H9 (cell line): Measurements from ENCODE around the gene C2orf42. TPM values are rescaled to one million over a fixed set of nuclear protein-coding genes. Genes with fewer than 3 reads are reported as not detected.

Experiments
- DNase-seq: peaks from one replicate; pipeline ENCODE4 v3.0.0-alpha.2; 2017
- H2AFZ ChIP-seq: one replicate; pipeline ENCODE4 v1.6.1; 2013; ENCODE audit warnings: mild to moderate bottlenecking, low read length, control low read depth, moderate library complexity
- H2AK5ac ChIP-seq: 2 replicates; pipeline ENCODE4 v1.6.1; 2013; ENCODE audit warnings: low read length, control low read depth, mixed read lengths; ENCODE audit not compliant: insufficient read length
- H2BK120ac ChIP-seq: one replicate; pipeline ENCODE4 v1.6.1; 2013; ENCODE audit warnings: low read depth, mild to moderate bottlenecking, low read length, control low read depth, inconsistent platforms; ENCODE audit not compliant: poor library complexity, severe bottlenecking
- H2BK12ac ChIP-seq: 2 replicates; pipeline ENCODE4 v1.6.1; 2013; ENCODE audit warnings: low read length, control low read depth, mixed read lengths, low read depth; ENCODE audit not compliant: insufficient read length
- H2BK15ac ChIP-seq: 2 replicates; pipeline ENCODE4 v1.6.1; 2013; ENCODE audit warnings: low read depth, low read length, control low read depth
- H2BK20ac ChIP-seq: one replicate; pipeline ENCODE4 v1.6.1; 2013; ENCODE audit warnings: low read depth, mild to moderate bottlenecking, low read length, control low read depth, inconsistent platforms; ENCODE audit not compliant: poor library complexity, severe bottlenecking
- H2BK5ac ChIP-seq: 2 replicates; pipeline ENCODE4 v1.6.1; 2013; ENCODE audit warnings: low read length, control low read depth, mixed read lengths; ENCODE audit not compliant: insufficient read length
- H3K14ac ChIP-seq: 2 replicates; pipeline ENCODE4 v1.6.1; 2013; ENCODE audit warnings: low read length, control low read depth; ENCODE audit not compliant: insufficient read depth
- H3K18ac ChIP-seq: 2 replicates; pipeline ENCODE4 v1.6.1; 2013; ENCODE audit warnings: low read depth, mild to moderate bottlenecking, mixed read lengths, low read length, control low read depth; ENCODE audit not compliant: insufficient read length
- H3K23ac ChIP-seq: 2 replicates; pipeline ENCODE4 v1.6.1; 2013; ENCODE audit warnings: low read length, control low read depth, mixed read lengths, low read depth; ENCODE audit not compliant: insufficient read length
- H3K23me2 ChIP-seq: 2 replicates; pipeline ENCODE4 v1.6.1; 2013; ENCODE audit warnings: low read depth, mild to moderate bottlenecking, mixed read lengths, low read length, control low read depth; ENCODE audit not compliant: insufficient read length, poor library complexity, severe bottlenecking
- H3K27ac ChIP-seq: 2 replicates; pipeline ENCODE4 v1.5.1; 2013; ENCODE audit warnings: low read length, control low read depth, mixed read lengths, low read depth; ENCODE audit not compliant: insufficient read length
- H3K27me3 ChIP-seq: 2 replicates; pipeline ENCODE4 v1.6.1; 2013; ENCODE audit warnings: low read length, control low read depth, inconsistent platforms; ENCODE audit not compliant: insufficient read depth
- H3K4ac ChIP-seq: 2 replicates; pipeline ENCODE4 v1.6.1; 2013; ENCODE audit warnings: low read depth, mild to moderate bottlenecking, control low read depth, inconsistent platforms, low read length, moderate library complexity
- H3K4me1 ChIP-seq: 2 replicates; pipeline ENCODE4 v1.6.1; 2013; ENCODE audit warnings: low read length, control low read depth, inconsistent platforms; ENCODE audit not compliant: insufficient read depth
- H3K4me2 ChIP-seq: 2 replicates; pipeline ENCODE4 v1.6.1; 2013; ENCODE audit warnings: low read length, control low read depth, mixed read lengths; ENCODE audit not compliant: insufficient read length, insufficient read depth
- H3K56ac ChIP-seq: 2 replicates; pipeline ENCODE4 v1.6.1; 2013; ENCODE audit warnings: low read depth, mild to moderate bottlenecking, mixed read lengths, low read length, control low read depth; ENCODE audit not compliant: insufficient read length
- H3K79me1 ChIP-seq: 2 replicates; pipeline ENCODE4 v1.6.1; 2013; ENCODE audit warnings: low read depth, mild to moderate bottlenecking, moderate library complexity, low read length, control low read depth, inconsistent platforms; ENCODE audit not compliant: insufficient read depth, poor library complexity, severe bottlenecking
- H3K79me2 ChIP-seq: 2 replicates; pipeline ENCODE4 v1.6.1; 2013; ENCODE audit warnings: low read length, control low read depth, inconsistent platforms; ENCODE audit not compliant: insufficient read depth
- H3K9ac ChIP-seq: 2 replicates; pipeline ENCODE4 v1.6.1; 2013; ENCODE audit warnings: low read length, control low read depth, mixed read lengths; ENCODE audit not compliant: insufficient read length; ENCODE audit errors: extremely low read depth
- H3K9me3 ChIP-seq: one replicate; pipeline ENCODE4 v1.6.1; 2013; ENCODE audit warnings: low read depth, low read length, inconsistent platforms; ENCODE audit not compliant: control insufficient read depth
- H3T11ph ChIP-seq: one replicate; pipeline ENCODE4 v1.6.1; 2013; ENCODE audit warnings: mild to moderate bottlenecking, low read length, control low read depth, inconsistent platforms
- H4K20me1 ChIP-seq: one replicate; pipeline ENCODE4 v1.6.1; 2013; ENCODE audit not compliant: control insufficient read depth, insufficient read length, insufficient read depth
- H4K5ac ChIP-seq: 2 replicates; pipeline ENCODE4 v1.6.1; 2013; ENCODE audit warnings: low read depth, mild to moderate bottlenecking, mixed read lengths, low read length, control low read depth; ENCODE audit not compliant: insufficient read length
- H4K8ac ChIP-seq: replicated peaks from 2 replicates; pipeline ENCODE4 v1.6.1; 2013; ENCODE audit warnings: low read length, control low read depth, mixed read lengths, low read depth; ENCODE audit not compliant: insufficient read length
- H4K91ac ChIP-seq: 2 replicates; pipeline ENCODE4 v1.6.1; 2013; ENCODE audit warnings: low read depth, mild to moderate bottlenecking, moderate library complexity, mixed read lengths, low read length, control low read depth; ENCODE audit not compliant: insufficient read length
- H3K27ac Mint-ChIP-seq, 3 experiments: 2 replicates in 2 of 3; 3 replicates in 1 of 3; pipeline ENCODE4 v1.8.0; 2020 to 2021; ENCODE audit warnings: mixed read lengths in 3 of 3, mild to moderate bottlenecking in 1 of 3, moderate library complexity in 1 of 3
- H3K27me3 Mint-ChIP-seq: 2 replicates; pipeline ENCODE4 v1.8.0; 2021; ENCODE audit warnings: low read depth, mild to moderate bottlenecking, moderate library complexity, mixed read lengths
- H3K36me3 Mint-ChIP-seq, 3 experiments: 2 replicates in 2 of 3; 3 replicates in 1 of 3; pipeline ENCODE4 v1.8.0; 2020 to 2021; ENCODE audit warnings: low read depth in 3 of 3, mixed read lengths in 3 of 3; ENCODE audit not compliant: insufficient read depth in 1 of 3
- H3K4me1 Mint-ChIP-seq, 2 experiments: 2 replicates each; pipeline ENCODE4 v1.8.0; 2020; ENCODE audit warnings: mixed read lengths in 2 of 2
- H3K4me3 Mint-ChIP-seq, 2 experiments: 2 replicates in 1 of 2; 3 replicates in 1 of 2; pipeline ENCODE4 v1.8.0; 2020 to 2021; ENCODE audit warnings: mild to moderate bottlenecking in 2 of 2, mixed read lengths in 2 of 2, moderate library complexity in 1 of 2
- H3K9me3 Mint-ChIP-seq, 2 experiments: 2 replicates in 1 of 2; 3 replicates in 1 of 2; pipeline ENCODE4 v1.8.0; 2020; ENCODE audit warnings: mild to moderate bottlenecking in 2 of 2, mixed read lengths in 2 of 2, moderate library complexity in 1 of 2
- WGBS: extraction: QIAGEN DNeasy Blood & Tissue Kit; methylation state at CpG from one replicate; pipeline ENCODE4 v1.1.7; 2013; ENCODE audit warnings: missing lambda C conversion rate, low lambda C conversion rate, mixed read lengths; ENCODE audit not compliant: insufficient read length; ENCODE audit errors: extremely low coverage; 5-methylcytosine and 5-hydroxymethylcytosine counted together
- total RNA-seq: library from RNA; stranded (reverse); gene quantifications from 2 replicates; pipeline ENCODE4 v1.2.1, GENCODE V29; 2021
- TF ChIP-seq, protein P1 (sequence below): fragments of 200-600 bp; sonication (generic); conservative IDR thresholded peaks from 3 replicates; pipeline ENCODE4 v1.8.0; 2021; ENCODE audit warnings: antibody characterized with exemption, mild to moderate bottlenecking

The C2orf42 gene
- total RNA-seq, 1 experiment from 2014 or later: 19.0 TPM

DNA sequence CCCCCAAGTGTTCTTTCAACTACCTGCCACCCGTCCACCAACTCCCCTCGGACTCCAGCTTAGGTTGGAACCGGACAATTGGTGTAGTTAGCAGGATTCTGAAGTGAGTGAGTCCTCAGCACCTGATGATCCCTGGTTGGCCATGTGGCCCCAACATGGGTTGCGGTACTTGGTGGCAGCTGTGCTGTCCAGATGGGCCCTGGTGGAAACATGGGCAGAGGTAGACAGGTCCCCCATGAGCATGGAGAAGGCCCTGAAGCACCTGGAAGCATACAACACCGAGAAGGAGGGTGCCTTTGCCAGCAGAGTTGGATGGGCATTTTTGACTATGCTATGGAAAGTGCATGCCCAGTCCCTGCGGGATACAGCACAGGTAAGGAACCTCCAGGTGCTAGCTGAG lies 11.0 kb upstream of the C2orf42 start:
- Histone ChIP-seq H2AFZ (no peak overlapping the region), H3K79me2 (no peaks in the 10 kb centered on the region), H2BK120ac (no peak overlapping the region), H3K23ac (no peak overlapping the region), H3K27ac (no peak overlapping the region), H4K5ac (no peak overlapping the region), H2BK5ac (no peak overlapping the region), H4K8ac (no peak overlapping the region), H3T11ph (no peak overlapping the region), H3K14ac (no peak overlapping the region), H2BK20ac (no peak overlapping the region), H3K23me2 (no peaks in the 10 kb centered on the region), H3K56ac (no peak overlapping the region), H3K9ac (no peak overlapping the region), H4K20me1 (no peaks in the 10 kb centered on the region), H3K4me1 (no peaks in the 10 kb centered on the region), H3K4ac (no peak overlapping the region), H3K27me3 (no peaks in the 10 kb centered on the region), H2BK15ac (no peak overlapping the region), H3K4me2 (no peak overlapping the region), H3K79me1 (no peaks in the 10 kb centered on the region), H4K91ac (no peak overlapping the region), H2BK12ac (no peak overlapping the region), H2AK5ac (no peak overlapping the region), H3K9me3 (no peaks in the 10 kb centered on the region), H3K18ac (no peak overlapping the region)
- Mint-ChIP-seq H3K4me3 (no peak overlapping the region), H3K27ac (peak overlapping the region in 1 of 3 experiments; percentile 44; a peak in 2 of 7 replicates), H3K36me3 (no peaks in the 10 kb centered on the region), H3K27me3 (no peaks in the 10 kb centered on the region), H3K4me1 (peaks cover 3 to 7% of the 10 kb centered on the region in 2 experiments; a peak in 1 of 4 replicates), H3K9me3 (no peaks in the 10 kb centered on the region; a peak in 1 of 5 replicates)
- WGBS: no CpG with 5 or more reads among the region's 6 CpGs
- DNase-seq: no peak
- TF ChIP-seq, protein P1, sequence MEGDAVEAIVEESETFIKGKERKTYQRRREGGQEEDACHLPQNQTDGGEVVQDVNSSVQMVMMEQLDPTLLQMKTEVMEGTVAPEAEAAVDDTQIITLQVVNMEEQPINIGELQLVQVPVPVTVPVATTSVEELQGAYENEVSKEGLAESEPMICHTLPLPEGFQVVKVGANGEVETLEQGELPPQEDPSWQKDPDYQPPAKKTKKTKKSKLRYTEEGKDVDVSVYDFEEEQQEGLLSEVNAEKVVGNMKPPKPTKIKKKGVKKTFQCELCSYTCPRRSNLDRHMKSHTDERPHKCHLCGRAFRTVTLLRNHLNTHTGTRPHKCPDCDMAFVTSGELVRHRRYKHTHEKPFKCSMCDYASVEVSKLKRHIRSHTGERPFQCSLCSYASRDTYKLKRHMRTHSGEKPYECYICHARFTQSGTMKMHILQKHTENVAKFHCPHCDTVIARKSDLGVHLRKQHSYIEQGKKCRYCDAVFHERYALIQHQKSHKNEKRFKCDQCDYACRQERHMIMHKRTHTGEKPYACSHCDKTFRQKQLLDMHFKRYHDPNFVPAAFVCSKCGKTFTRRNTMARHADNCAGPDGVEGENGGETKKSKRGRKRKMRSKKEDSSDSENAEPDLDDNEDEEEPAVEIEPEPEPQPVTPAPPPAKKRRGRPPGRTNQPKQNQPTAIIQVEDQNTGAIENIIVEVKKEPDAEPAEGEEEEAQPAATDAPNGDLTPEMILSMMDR: no peak
